Common myeloid progenitor, CD34-positive (primary cell): Measurements from ENCODE around the gene HOXD11.

ENCODE experiments used
- CTCF ChIA-PET: fragments of 350-600 bp; sonication (Branson Sonifier 250); formaldehyde crosslinking; loops from one replicate; lab custom pipeline; 2021; ENCODE audit warnings: antibody characterized with exemption; lab: Charles Lee
- POLR2A ChIA-PET: fragments of 350-600 bp; sonication (Branson Sonifier 250); formaldehyde crosslinking; loops from one replicate; lab custom pipeline; 2021; ENCODE audit warnings: antibody characterized with exemption; lab: Charles Lee
- DNase-seq, 3 donors: peaks; one replicate each; pipeline versions ENCODE4 v3.0.0 to v3.0.0-alpha.2; 2013
- H3K27ac ChIP-seq, 2 experiments: 1 replicate in 1 of 2; 2 replicates in 1 of 2; pipeline ENCODE4 v1.7.0; 2013; ENCODE audit warnings: inconsistent platforms in 2 of 2, low read length in 2 of 2, mild to moderate bottlenecking in 2 of 2, low read depth in 1 of 2, moderate library complexity in 1 of 2; ENCODE audit not compliant: severe bottlenecking in 2 of 2, insufficient read depth in 1 of 2, poor library complexity in 1 of 2
- H3K27me3 ChIP-seq, 5 experiments: replicated peaks in 2 of 5; 1 replicate in 3 of 5; 2 replicates in 2 of 5; pipeline versions ENCODE4 v1.6.1 to v1.7.0; 2013; ENCODE audit warnings: low read length in 4 of 5, mild to moderate bottlenecking in 2 of 5, moderate library complexity in 2 of 5, inconsistent platforms in 1 of 5; ENCODE audit not compliant: insufficient read depth in 5 of 5, control insufficient read depth in 4 of 5
- H3K36me3 ChIP-seq, 4 experiments: 1 replicate in 2 of 4; 2 replicates in 2 of 4; pipeline versions ENCODE4 v1.6.1 to v1.7.0; 2013; ENCODE audit warnings: low read length in 3 of 4, control low read depth in 1 of 4, mild to moderate bottlenecking in 1 of 4; ENCODE audit not compliant: control insufficient read depth in 4 of 4, insufficient read depth in 4 of 4
- H3K4me1 ChIP-seq, 4 experiments: 1 replicate in 3 of 4; 2 replicates in 1 of 4; pipeline versions ENCODE4 v1.6.1 to v1.7.1; 2013; ENCODE audit warnings: low read length in 3 of 4, mild to moderate bottlenecking in 3 of 4, control low read depth in 1 of 4, inconsistent platforms in 1 of 4, moderate library complexity in 1 of 4; ENCODE audit not compliant: control insufficient read depth in 4 of 4, insufficient read depth in 4 of 4; ENCODE audit errors: control extremely low read depth in 1 of 4
- H3K4me3 ChIP-seq, 7 experiments: 1 replicate in 4 of 7; 2 replicates in 3 of 7; pipeline versions ENCODE4 v1.5.1 to v1.7.0; 2013; ENCODE audit warnings: mild to moderate bottlenecking in 7 of 7, low read length in 6 of 7, moderate library complexity in 6 of 7, inconsistent platforms in 2 of 7, low read depth in 2 of 7, control low read depth in 1 of 7; ENCODE audit not compliant: insufficient read depth in 4 of 7, control insufficient read depth in 1 of 7; ENCODE audit errors: extremely low read depth in 1 of 7
- H3K9me3 ChIP-seq, 5 experiments: 1 replicate in 4 of 5; 2 replicates in 1 of 5; pipeline versions ENCODE4 v1.6.1 to v1.7.1; 2013; ENCODE audit warnings: low read length in 4 of 5, mild to moderate bottlenecking in 2 of 5, inconsistent platforms in 1 of 5, low read depth in 1 of 5, moderate library complexity in 1 of 5; ENCODE audit not compliant: control insufficient read depth in 4 of 5, insufficient read depth in 2 of 5; ENCODE audit errors: control extremely low read depth in 1 of 5
- WGBS: methylation state at CpG from one replicate; pipeline ENCODE4 v1.1.5; 2013; ENCODE audit not compliant: insufficient coverage; 5-methylcytosine and 5-hydroxymethylcytosine counted together

HOXD11 gene

DNA sequence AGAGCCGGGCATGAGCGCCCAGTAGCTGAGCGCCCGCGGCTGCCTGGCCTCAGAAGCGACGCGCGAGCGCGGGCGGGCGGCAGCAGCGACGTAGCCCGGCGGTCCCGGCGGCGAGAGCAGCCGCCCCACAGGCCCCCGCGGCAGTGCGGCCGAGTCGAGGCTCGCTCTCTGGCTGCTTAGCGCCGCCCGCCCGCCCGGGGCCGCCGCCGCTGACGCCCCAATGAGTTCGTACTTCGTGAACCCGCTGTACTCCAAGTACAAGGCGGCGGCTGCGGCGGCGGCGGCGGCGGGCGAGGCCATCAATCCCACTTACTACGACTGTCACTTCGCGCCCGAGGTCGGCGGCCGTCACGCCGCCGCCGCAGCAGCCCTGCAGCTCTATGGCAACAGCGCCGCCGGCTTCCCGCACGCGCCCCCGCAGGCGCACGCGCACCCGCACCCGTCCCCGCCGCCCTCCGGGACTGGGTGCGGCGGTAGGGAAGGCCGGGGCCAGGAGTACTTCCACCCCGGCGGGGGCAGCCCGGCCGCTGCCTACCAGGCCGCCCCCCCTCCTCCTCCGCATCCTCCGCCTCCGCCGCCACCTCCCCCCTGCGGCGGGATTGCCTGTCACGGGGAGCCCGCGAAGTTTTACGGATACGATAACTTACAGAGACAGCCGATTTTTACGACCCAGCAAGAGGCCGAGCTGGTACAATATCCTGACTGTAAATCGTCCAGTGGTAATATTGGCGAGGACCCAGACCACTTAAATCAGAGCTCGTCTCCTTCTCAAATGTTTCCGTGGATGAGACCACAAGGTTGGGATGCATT lies 23.3 kb downstream of the HOXD11 start:
- Histone ChIP-seq H3K9me3 (no peaks in the 10 kb centered on the region), H3K4me3 (peak overlapping the region in 2 of 7 experiments; percentile 23 to 26), H3K27ac (no peak overlapping the region), H3K27me3 (peaks cover 46 to 99% (median 62%) of the 10 kb centered on the region in 5 experiments), H3K36me3 (no peaks in the 10 kb centered on the region), H3K4me1 (peaks cover 4 to 14% (median 9%) of the 10 kb centered on the region in 4 experiments)
- POLR2A ChIA-PET = interaction anchor here (0.6 kb wide), 1 partner anchor 1008 kb away, joined by 3 read pairs; no protein-coding TSS in a partner anchor
- under 1% methylated on average over 94 of the region's 100 CpGs for WGBS
- CTCF ChIA-PET = interaction anchor here (0.5 to 3.4 kb wide), 11 partner anchors 12 to 524 kb away, joined by 3 to 40 read pairs (median 3); no protein-coding TSS in a partner anchor
- peak in 1 of 3 donors; percentile 62 for DNase-seq

DNA sequence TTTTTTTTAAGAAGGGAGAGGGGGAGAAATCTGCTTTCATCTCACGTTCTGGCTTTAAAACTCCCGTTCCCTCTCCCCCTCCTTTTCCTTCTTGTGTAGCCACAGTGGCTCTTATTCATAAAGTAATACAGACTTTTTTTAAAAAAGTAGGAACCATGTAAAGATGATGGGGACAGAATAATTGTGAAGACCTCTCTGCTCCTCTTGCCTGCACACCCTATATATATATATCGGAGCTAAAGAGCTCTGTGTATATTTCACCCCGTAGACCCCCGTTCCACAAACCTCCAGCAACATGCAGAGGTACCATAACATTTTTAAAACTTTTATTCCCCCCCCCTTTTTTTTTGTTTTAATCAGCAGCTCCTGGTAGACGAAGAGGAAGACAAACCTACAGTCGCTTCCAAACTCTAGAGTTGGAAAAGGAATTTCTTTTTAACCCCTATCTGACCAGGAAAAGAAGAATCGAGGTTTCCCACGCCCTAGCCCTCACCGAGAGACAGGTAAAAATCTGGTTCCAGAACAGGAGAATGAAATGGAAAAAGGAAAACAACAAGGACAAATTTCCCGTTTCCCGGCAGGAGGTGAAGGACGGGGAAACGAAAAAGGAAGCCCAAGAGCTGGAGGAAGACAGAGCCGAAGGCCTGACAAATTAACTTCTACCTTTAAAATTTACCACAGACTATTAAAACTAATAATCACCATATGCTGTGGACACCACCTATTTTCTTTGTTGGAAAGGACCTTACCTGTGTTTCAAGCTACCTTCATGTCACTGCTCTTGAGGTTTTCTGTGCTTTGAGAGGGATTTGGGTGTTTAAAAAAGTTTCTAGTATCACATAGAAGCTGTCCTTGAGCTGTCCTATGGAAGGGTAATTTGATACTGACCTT lies 24.1 kb downstream of the HOXD11 start:
- peaks cover 4 to 14% (median 9%) of the 10 kb centered on the region in 4 experiments for H3K4me1 ChIP-seq
- WGBS = 8% methylated on average over 9 of the region's 15 CpGs
- H3K36me3 ChIP-seq = no peaks in the 10 kb centered on the region
- ChIA-PET CTCF (interaction anchor here (0.5 to 3.4 kb wide), 17 partner anchors 11 to 523 kb away, joined by 3 to 40 read pairs (median 3); partner anchors contain the start of gene HOXD13), POLR2A (interaction anchor here (0.6 kb wide), 1 partner anchor 1008 kb away, joined by 3 read pairs; no protein-coding TSS in a partner anchor)
- DNase-seq = no peak
- peaks cover 49 to 99% (median 64%) of the 10 kb centered on the region in 5 experiments for H3K27me3 ChIP-seq
- no peak overlapping the region for H3K27ac ChIP-seq
- no peaks in the 10 kb centered on the region for H3K9me3 ChIP-seq
- H3K4me3 ChIP-seq = no peak overlapping the region

DNA sequence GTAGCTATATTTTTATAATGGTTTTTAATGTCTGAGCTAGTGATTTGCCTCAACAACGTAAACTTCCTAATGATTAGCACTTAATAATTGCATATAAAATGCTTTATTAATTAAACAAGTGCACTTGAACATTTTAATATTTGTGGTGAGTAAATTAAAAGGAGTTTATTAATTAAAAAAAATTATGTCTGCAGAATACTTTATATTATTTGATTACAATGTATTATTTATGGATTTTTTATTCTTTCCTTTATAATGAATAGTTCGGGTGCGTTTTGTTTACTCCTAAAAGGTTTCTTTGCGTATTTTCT lies 24.7 kb downstream of the HOXD11 start:
- Histone ChIP-seq H3K27ac (no peak overlapping the region), H3K4me3 (no peak overlapping the region), H3K27me3 (peaks cover 46 to 99% (median 68%) of the 10 kb centered on the region in 5 experiments), H3K4me1 (peaks cover 4 to 19% (median 14%) of the 10 kb centered on the region in 4 experiments), H3K9me3 (no peaks in the 10 kb centered on the region), H3K36me3 (no peaks in the 10 kb centered on the region)
- no peak for DNase-seq
- no CpG with 5 or more reads among the region's 4 CpGs for WGBS
- ChIA-PET POLR2A (no interaction called here), CTCF (interaction anchor here (0.8 to 3.4 kb wide), 13 partner anchors 9 to 522 kb away, joined by 3 to 40 read pairs (median 3); partner anchors contain the start of genes HOXD13 and HOXD9)

DNA sequence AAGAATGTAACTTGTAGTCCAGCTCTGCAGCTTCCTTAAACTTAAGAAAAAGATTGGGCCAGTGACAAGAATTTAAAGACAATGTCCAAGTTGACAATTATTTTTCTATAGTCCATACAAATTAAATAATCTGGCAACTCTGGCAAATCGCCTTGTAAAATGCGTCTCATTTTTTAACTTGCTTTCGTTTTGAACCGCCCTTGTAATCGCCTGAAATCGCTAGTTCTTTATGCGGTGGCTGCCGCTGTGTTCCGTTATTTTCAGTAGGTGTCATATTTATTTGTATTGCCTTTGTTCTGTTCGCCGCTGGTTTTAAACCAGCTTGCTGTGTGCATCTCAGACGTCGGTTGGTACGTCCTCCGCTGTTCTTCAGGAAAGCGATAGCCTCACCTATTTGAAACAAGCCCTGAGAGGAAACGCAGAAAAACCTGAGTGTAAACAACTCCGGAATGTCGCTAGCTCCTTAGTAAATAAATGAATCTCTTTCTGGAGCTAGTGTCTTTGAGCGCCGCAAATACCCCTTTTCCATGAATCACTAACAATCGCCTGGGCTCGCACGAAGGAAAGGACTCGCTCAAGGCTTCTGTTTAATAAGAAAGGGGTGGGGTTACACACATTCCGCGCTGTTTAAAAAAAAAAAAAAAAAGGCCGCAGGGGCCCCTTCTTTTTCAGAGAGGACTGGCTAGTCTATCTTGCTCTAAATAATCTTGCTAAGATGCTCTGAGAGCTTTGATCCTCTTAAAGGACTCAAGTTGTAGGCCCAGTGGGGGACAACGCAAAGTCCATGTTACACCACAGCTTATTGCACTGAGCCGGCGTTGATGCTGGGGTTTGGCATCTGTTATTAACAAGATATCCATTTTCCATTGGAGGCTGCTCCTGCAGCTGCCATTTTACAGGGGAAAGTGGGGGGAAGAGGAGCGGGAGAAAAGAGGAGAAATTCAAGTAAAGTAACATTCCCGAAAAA lies 25.4 kb downstream of the HOXD11 start:
- Histone ChIP-seq H3K9me3 (no peaks in the 10 kb centered on the region), H3K4me3 (peak overlapping the region in 2 of 7 experiments; percentile 25 to 52), H3K27ac (no peak overlapping the region), H3K4me1 (peaks cover 4 to 20% (median 16%) of the 10 kb centered on the region in 4 experiments), H3K36me3 (no peaks in the 10 kb centered on the region), H3K27me3 (peaks cover 48 to 100% (median 68%) of the 10 kb centered on the region in 5 experiments)
- peak; percentile 57 to 80 (median 79) for DNase-seq
- POLR2A ChIA-PET = interaction anchor here (0.6 kb wide), 1 partner anchor 514 kb away, joined by 6 read pairs; no protein-coding TSS in a partner anchor
- CTCF ChIA-PET = interaction anchor here (0.6 to 3.4 kb wide), 20 partner anchors 9 to 681 kb away, joined by 3 to 40 read pairs (median 4); partner anchors contain the start of genes HOXD13 and HOXD9
- WGBS = 8% methylated on average over 24 of the region's 33 CpGs

DNA sequence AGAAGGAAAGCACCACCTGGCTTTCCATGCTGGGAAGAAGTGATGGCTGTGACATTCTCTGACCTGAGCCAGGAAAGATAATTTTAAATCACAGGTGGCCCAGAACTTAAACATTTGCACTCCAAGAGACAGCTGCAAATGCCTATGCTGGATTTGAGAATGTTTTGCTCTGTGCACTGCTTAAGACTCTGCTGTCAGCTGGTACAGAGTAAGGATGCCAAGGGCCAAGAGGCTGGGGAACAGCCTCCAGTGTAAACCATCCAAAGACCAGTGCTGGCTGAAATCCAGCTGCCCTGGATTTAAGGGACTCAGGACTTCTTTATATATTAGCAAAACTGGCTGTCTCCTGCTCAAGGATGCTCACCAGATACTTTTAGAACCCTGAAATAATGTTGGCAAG lies 26.3 kb downstream of the HOXD11 start:
- DNase-seq = no peak
- POLR2A ChIA-PET = no interaction called here
- no peak overlapping the region for H3K4me3 ChIP-seq
- CTCF ChIA-PET = interaction anchor here (0.8 to 3.4 kb wide), 11 partner anchors 9 to 514 kb away, joined by 3 to 40 read pairs (median 5); no protein-coding TSS in a partner anchor
- peaks cover 53 to 100% (median 63%) of the 10 kb centered on the region in 5 experiments for H3K27me3 ChIP-seq
- H3K36me3 ChIP-seq = no peaks in the 10 kb centered on the region
- no peak overlapping the region for H3K27ac ChIP-seq
- H3K4me1 ChIP-seq = peaks cover 4 to 20% (median 16%) of the 10 kb centered on the region in 4 experiments
- H3K9me3 ChIP-seq = no peaks in the 10 kb centered on the region

DNA sequence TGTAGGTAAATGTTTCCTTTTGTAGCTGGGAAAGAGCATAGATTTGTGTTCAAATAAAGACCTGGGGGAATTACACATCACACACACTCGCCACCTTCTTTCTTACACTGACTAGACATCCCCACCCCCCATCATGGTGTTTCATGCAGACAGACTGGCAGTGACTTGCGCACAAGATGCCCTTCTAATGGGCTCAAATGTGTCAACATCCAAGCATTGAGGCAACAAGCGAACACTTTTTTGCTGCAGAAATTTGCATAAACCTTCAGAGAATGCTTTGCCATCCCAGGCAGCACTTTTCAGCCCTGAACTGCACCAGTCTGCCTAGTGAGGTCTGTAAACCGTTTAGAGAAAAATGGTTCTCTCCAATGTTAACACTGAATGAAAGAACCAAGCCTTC lies 27.0 kb downstream of the HOXD11 start:
- ChIA-PET POLR2A (no interaction called here), CTCF (interaction anchor here (0.8 to 2.6 kb wide), 9 partner anchors 10 to 513 kb away, joined by 3 to 11 read pairs (median 5); no protein-coding TSS in a partner anchor)
- Histone ChIP-seq H3K27me3 (peaks cover 59 to 100% (median 66%) of the 10 kb centered on the region in 5 experiments), H3K4me1 (peaks cover 4 to 20% (median 14%) of the 10 kb centered on the region in 4 experiments), H3K4me3 (no peak overlapping the region), H3K36me3 (no peaks in the 10 kb centered on the region), H3K27ac (no peak overlapping the region), H3K9me3 (peaks cover 0 to 5% (median 0%) of the 10 kb centered on the region in 5 experiments)
- DNase-seq = no peak
- WGBS = 39% methylated on average over 3 of the region's 4 CpGs
